ENCODE results near the gene LMO4. TPM values are rescaled to one million over a fixed set of nuclear protein-coding genes. Genes with fewer than 3 reads are reported as not detected.

Gene LMO4
- total RNA-seq, 1 experiment from 2014 or later: 15.8 TPM

- peak; percentile 35 for DNase-seq (ENCODE audit: low read depth)
Measured at GRCh38 chr1:87358219-87358618, 29.5 kb downstream of the LMO4 start.

- no peak for DNase-seq (ENCODE audit: low read depth)
Measured at GRCh38 chr1:87359586-87359985, 30.9 kb downstream of the LMO4 start.

GRCh38 chr1:87362063-87362833, 33.6 kb downstream of the LMO4 start:
- DNase-seq (ENCODE audit: low read depth): no peak

- DNase-seq (ENCODE audit: low read depth): peak; percentile 77
Measured at GRCh38 chr1:87362834-87363426, 34.2 kb downstream of the LMO4 start.

GRCh38 chr1:87367549-87367948, 38.9 kb downstream of the LMO4 start:
- no peak for DNase-seq (ENCODE audit: low read depth)

- no peak for DNase-seq (ENCODE audit: low read depth)
Measured at GRCh38 chr1:87368907-87369306, 40.2 kb downstream of the LMO4 start.

GRCh38 chr1:87369736-87370478, 41.2 kb downstream of the LMO4 start:
- DNase-seq (ENCODE audit: low read depth): no peak

GRCh38 chr1:87370544-87370943, 41.9 kb downstream of the LMO4 start:
- no peak for DNase-seq (ENCODE audit: low read depth)

- DNase-seq (ENCODE audit: low read depth): no peak
Measured at GRCh38 chr1:87379306-87379705, 50.6 kb downstream of the LMO4 start.

- DNase-seq (ENCODE audit: low read depth): no peak
Measured at GRCh38 chr1:87386217-87386790, 57.6 kb downstream of the LMO4 start.

- no peak for DNase-seq (ENCODE audit: low read depth)
Measured at GRCh38 chr1:87388411-87388810, 59.7 kb downstream of the LMO4 start.

GRCh38 chr1:87389011-87389410, 60.3 kb downstream of the LMO4 start:
- DNase-seq (ENCODE audit: low read depth): no peak

GRCh38 chr1:87389546-87389945, 60.9 kb downstream of the LMO4 start:
- no peak for DNase-seq (ENCODE audit: low read depth)

- DNase-seq (ENCODE audit: low read depth): peak; percentile 33
Measured at GRCh38 chr1:87392248-87393192, 63.8 kb downstream of the LMO4 start.

GRCh38 chr1:87393445-87394085, 64.9 kb downstream of the LMO4 start:
- DNase-seq (ENCODE audit: low read depth): no peak

GRCh38 chr1:87394513-87394912, 65.8 kb downstream of the LMO4 start:
- DNase-seq (ENCODE audit: low read depth): no peak

- no peak for DNase-seq (ENCODE audit: low read depth)
Measured at GRCh38 chr1:87394982-87395381, 66.3 kb downstream of the LMO4 start.
